Vagina (tissue), 2 donors: ENCODE results near the gene TOMM22. TPM values are rescaled to one million over a fixed set of nuclear protein-coding genes. Genes with fewer than 3 reads are reported as not detected.

Source experiments
- DNase-seq, 2 donors: peaks; one replicate each; pipeline ENCODE4 v3.0.0-alpha.2; 2017; ENCODE audit errors: extremely low spot score in 2 of 2
- H3K27ac ChIP-seq: fragments of 200-600 bp; sonication (generic); one replicate; pipeline ENCODE4 v1.5.1; 2019
- H3K27me3 ChIP-seq: fragments of 200-600 bp; sonication (generic); one replicate; pipeline ENCODE4 v1.5.1; 2019
- H3K36me3 ChIP-seq, 2 donors: fragments of 200-600 bp; sonication (generic); one replicate each; pipeline ENCODE4 v1.5.1; 2017 to 2019
- H3K4me1 ChIP-seq: fragments of 200-600 bp; sonication (generic); one replicate; pipeline ENCODE4 v1.5.1; 2019
- H3K4me3 ChIP-seq, 2 donors: fragments of 200-600 bp; sonication (generic); 1 replicate in 1 of 2; 2 replicates in 1 of 2; pipeline ENCODE4 v1.5.1; 2016 to 2019
- H3K9me3 ChIP-seq: fragments of 200-600 bp; sonication (generic); one replicate; pipeline ENCODE4 v1.5.1; 2019
- CTCF ChIP-seq, 3 experiments: fragments of 450-650 bp in 2 of 3; fragments of 200-600 bp in 1 of 3; sonication (generic) in 1 of 3; IDR thresholded peaks; one replicate each; pipeline ENCODE4 v1.5.1; 2017 to 2019; ENCODE audit warnings: antibody characterized with exemption in 3 of 3, mild to moderate bottlenecking in 2 of 3, moderate library complexity in 2 of 3
- POLR2A ChIP-seq, 2 donors: fragments of 450-650 bp; IDR thresholded peaks; one replicate each; pipeline ENCODE4 v1.6.1; 2017; ENCODE audit warnings: antibody characterized with exemption in 2 of 2, mild to moderate bottlenecking in 2 of 2, moderate library complexity in 2 of 2
- POLR2AphosphoS5 ChIP-seq, 2 donors: sonication (generic); formaldehyde crosslinking; IDR thresholded peaks; one replicate each; pipeline ENCODE4 v1.9.0; 2017; ENCODE audit warnings: antibody characterized with exemption in 2 of 2, mild to moderate bottlenecking in 2 of 2, low read depth in 1 of 2; ENCODE audit not compliant: insufficient read depth in 1 of 2
- intact Hi-C: fragments of 100-400 bp; cut with DNase I; formaldehyde crosslinking; loops from one replicate; pipeline ENCODE4 v1.15.1; 2023
- total RNA-seq: library from RNA; depleted of rRNA; stranded (reverse); fragments of >200 nt; gene quantifications from one replicate; pipeline ENCODE4 v1.2.3, GENCODE V29; 2016

The TOMM22 gene
- total RNA-seq, 1 donor from 2014 or later, result 21.1 TPM

- H3K4me1 ChIP-seq, result peaks cover 61% of the 10 kb centered on the region
- peak in 1 of 2 donors; percentile 92 for TF ChIP-seq POLR2AphosphoS5 (IDR thresholded peaks at IDR 0.05; ENCODE audit: insufficient read depth in 1 of 2, low read depth in 1 of 2)
- no peak for TF ChIP-seq CTCF (IDR thresholded peaks at IDR 0.05)
- intact Hi-C loops, result no loop called here
- peaks cover 0 to 5% of the 10 kb centered on the region in 2 donors for H3K36me3 ChIP-seq
- peak overlapping the region; percentile 98 for H3K27ac ChIP-seq
- H3K4me3 ChIP-seq, result no peak overlapping the region
- DNase-seq, result no peak
- H3K9me3 ChIP-seq, result no peaks in the 10 kb centered on the region
- H3K27me3 ChIP-seq, result no peaks in the 10 kb centered on the region
Observed at GRCh38 chr22:38696606-38697424, 15.1 kb downstream of the TOMM22 start.

DNA sequence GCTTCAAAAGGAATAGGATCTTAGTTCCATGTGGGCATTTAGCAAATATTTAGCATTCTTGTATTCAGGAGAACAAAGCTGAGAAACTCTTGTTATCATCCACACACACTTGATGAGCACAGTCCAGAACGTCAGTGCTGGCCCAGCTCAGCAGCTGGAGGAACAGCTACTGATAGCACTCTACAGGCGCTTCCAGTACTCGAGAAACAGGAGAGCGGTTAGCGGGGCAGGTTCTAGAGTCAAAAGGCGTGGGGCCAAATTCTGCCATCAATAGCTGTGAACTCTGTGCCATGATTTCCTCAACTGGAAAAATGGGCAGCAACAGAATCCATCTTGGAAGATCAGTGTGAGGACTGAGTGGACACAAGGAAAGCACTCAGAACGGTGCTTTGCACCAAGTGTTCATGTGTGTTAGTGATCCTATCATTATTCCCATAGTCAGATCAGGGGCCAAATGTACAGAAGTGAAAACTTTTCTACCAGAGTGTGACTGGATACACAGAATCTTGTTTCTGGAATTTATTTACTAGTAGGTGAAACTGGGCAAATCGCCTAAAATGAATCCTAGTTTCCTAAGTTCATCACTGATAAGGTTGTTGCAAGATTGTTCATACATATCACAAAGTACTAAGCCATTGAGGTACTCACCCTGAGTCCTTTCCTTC, 15.8 kb downstream of the TOMM22 start:
- H3K36me3 ChIP-seq, result no peaks in the 10 kb centered on the region
- no peak for TF ChIP-seq CTCF (IDR thresholded peaks at IDR 0.05)
- TF ChIP-seq POLR2AphosphoS5 (IDR thresholded peaks at IDR 0.05; ENCODE audit: insufficient read depth in 1 of 2, low read depth in 1 of 2), result no peak
- TF ChIP-seq POLR2A (IDR thresholded peaks at IDR 0.05), result no peak
- intact Hi-C loops, result no loop called here
- no peak overlapping the region for H3K4me3 ChIP-seq
- peak overlapping the region; percentile 98 for H3K27ac ChIP-seq
- peaks cover 61% of the 10 kb centered on the region for H3K4me1 ChIP-seq
- no peaks in the 10 kb centered on the region for H3K9me3 ChIP-seq
- H3K27me3 ChIP-seq, result no peaks in the 10 kb centered on the region
- no peak for DNase-seq

GRCh38 chr22:38698407-38699094, 16.8 kb downstream of the TOMM22 start:
- Histone ChIP-seq H3K27ac (peak overlapping the region; percentile 98), H3K4me3 (peak overlapping the region; percentile 68 to 95), H3K9me3 (no peaks in the 10 kb centered on the region), H3K36me3 (no peaks in the 10 kb centered on the region), H3K4me1 (peaks cover 57% of the 10 kb centered on the region), H3K27me3 (no peaks in the 10 kb centered on the region)
- no peak for DNase-seq
- intact Hi-C loops, result no loop called here
- TF ChIP-seq CTCF (IDR thresholded peaks at IDR 0.05) (no peak), POLR2AphosphoS5 (IDR thresholded peaks at IDR 0.05; ENCODE audit: insufficient read depth in 1 of 2, low read depth in 1 of 2) (no peak), POLR2A (IDR thresholded peaks at IDR 0.05) (no peak)

DNA sequence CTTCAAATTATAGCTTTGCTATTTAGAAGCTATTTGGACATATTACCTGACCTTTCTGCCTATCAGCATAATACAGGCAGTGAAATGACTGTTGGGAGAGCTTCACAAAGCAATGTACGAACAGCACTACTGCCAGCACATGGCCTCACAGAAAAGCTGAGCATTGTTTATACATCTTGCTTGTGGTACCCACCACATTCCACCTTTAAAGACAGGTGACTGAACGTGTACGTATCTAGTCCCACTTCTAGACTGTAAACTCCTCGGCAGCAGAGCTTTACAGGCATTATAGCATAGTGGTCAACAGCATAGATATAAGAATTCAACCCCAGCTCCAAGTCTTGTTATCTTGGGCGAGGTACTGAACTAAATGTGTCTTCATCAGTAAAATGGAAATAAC, 17.4 kb downstream of the TOMM22 start:
- H3K4me1 ChIP-seq, result peaks cover 56% of the 10 kb centered on the region
- TF ChIP-seq POLR2A (IDR thresholded peaks at IDR 0.05), result no peak
- no peak for TF ChIP-seq POLR2AphosphoS5 (IDR thresholded peaks at IDR 0.05; ENCODE audit: insufficient read depth in 1 of 2, low read depth in 1 of 2)
- no peak for TF ChIP-seq CTCF (IDR thresholded peaks at IDR 0.05)
- no peaks in the 10 kb centered on the region for H3K36me3 ChIP-seq
- DNase-seq, result no peak
- H3K4me3 ChIP-seq, result peak overlapping the region; percentile 68 to 95
- intact Hi-C loops, result no loop called here
- peak overlapping the region; percentile 98 for H3K27ac ChIP-seq
- no peaks in the 10 kb centered on the region for H3K9me3 ChIP-seq
- no peaks in the 10 kb centered on the region for H3K27me3 ChIP-seq
